ENCODE results near the gene WDR33. TPM values are rescaled to one million over a fixed set of nuclear protein-coding genes. Genes with fewer than 3 reads are reported as not detected.

The WDR33 gene
- total and polyA plus RNA-seq, 2 donors from 2014 or later, result 19.8 to 60.2 TPM

DNA sequence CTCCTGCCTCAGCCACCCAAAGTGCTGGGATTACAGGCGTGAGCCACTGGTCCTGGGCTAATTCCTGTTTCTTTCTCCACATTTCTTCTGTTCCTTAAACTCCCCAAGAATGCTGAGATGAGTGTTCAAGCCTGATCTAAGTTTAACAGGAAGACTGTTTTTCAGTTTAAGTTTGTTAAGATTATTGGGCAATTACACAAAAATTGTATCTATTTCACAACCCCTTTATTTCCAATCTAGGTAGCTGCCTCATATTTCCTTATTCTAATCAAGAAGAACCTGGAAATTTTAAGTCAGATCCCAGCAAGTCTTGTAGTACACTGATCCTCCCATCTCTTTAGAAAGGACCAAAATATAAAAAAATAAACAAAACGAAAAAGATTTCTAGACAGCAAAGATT is 98.0 kb downstream of the WDR33 start:
- no peak overlapping the region for H3K9ac ChIP-seq (ENCODE audit: low read length in 3 of 3)
- no peak overlapping the region for H3K4me3 ChIP-seq (ENCODE audit: low read length in 3 of 3)
- intact Hi-C loops (cut with DNase I), result no loop called here
- DNase-seq (no peak), FAIRE-seq (no peak)
- H3K27ac ChIP-seq (ENCODE audit: low read depth in 2 of 2, low read length in 2 of 2), result no peak overlapping the region
- no peaks in the 10 kb centered on the region for H3K9me3 ChIP-seq (ENCODE audit: control insufficient read depth in 2 of 3, insufficient read depth in 1 of 3, low read length in 3 of 3)
- H3K36me3 ChIP-seq (ENCODE audit: control insufficient read depth in 2 of 3, insufficient read depth in 3 of 3, low read length in 3 of 3), result peaks cover 6 to 20% (median 19%) of the 10 kb centered on the region in 3 donors
- no peaks in the 10 kb centered on the region for H3K4me1 ChIP-seq (ENCODE audit: control insufficient read depth in 2 of 3, insufficient read depth in 2 of 3, low read depth in 1 of 3, low read length in 3 of 3)
- no peaks in the 10 kb centered on the region for H3K27me3 ChIP-seq (ENCODE audit: control insufficient read depth, insufficient read depth, low read length)
- TF ChIP-seq CTCF (IDR thresholded peaks at IDR 0.05; ENCODE audit: borderline replicate concordance, extremely low read depth, insufficient read depth), result no peak

GRCh38 chr2:127709336-127709735 is 101.6 kb downstream of the WDR33 start:
- Histone ChIP-seq H3K27ac (ENCODE audit: low read depth in 2 of 2, low read length in 2 of 2) (no peak overlapping the region), H3K4me3 (ENCODE audit: low read length in 3 of 3) (no peak overlapping the region), H3K9ac (ENCODE audit: low read length in 3 of 3) (no peak overlapping the region), H3K36me3 (ENCODE audit: control insufficient read depth in 2 of 3, insufficient read depth in 3 of 3, low read length in 3 of 3) (peaks cover 6 to 26% (median 22%) of the 10 kb centered on the region in 3 donors), H3K9me3 (ENCODE audit: control insufficient read depth in 2 of 3, insufficient read depth in 1 of 3, low read length in 3 of 3) (no peaks in the 10 kb centered on the region), H3K27me3 (ENCODE audit: control insufficient read depth, insufficient read depth, low read length) (no peaks in the 10 kb centered on the region), H3K4me1 (ENCODE audit: control insufficient read depth in 2 of 3, insufficient read depth in 2 of 3, low read depth in 1 of 3, low read length in 3 of 3) (no peaks in the 10 kb centered on the region)
- no peak for FAIRE-seq
- DNase-seq, result peak in 1 of 5 donors; percentile 24
- TF ChIP-seq CTCF (IDR thresholded peaks at IDR 0.05; ENCODE audit: borderline replicate concordance, extremely low read depth, insufficient read depth), result no peak
- intact Hi-C loops (cut with DNase I), result no loop called here

GRCh38 chr2:127707890-127708648 is 102.9 kb downstream of the WDR33 start:
- no peak for TF ChIP-seq CTCF (IDR thresholded peaks at IDR 0.05; ENCODE audit: borderline replicate concordance, extremely low read depth, insufficient read depth)
- Histone ChIP-seq H3K27me3 (ENCODE audit: control insufficient read depth, insufficient read depth, low read length) (no peaks in the 10 kb centered on the region), H3K27ac (ENCODE audit: low read depth in 2 of 2, low read length in 2 of 2) (no peak overlapping the region), H3K9ac (ENCODE audit: low read length in 3 of 3) (no peak overlapping the region), H3K36me3 (ENCODE audit: control insufficient read depth in 2 of 3, insufficient read depth in 3 of 3, low read length in 3 of 3) (peaks cover 6 to 26% (median 22%) of the 10 kb centered on the region in 3 donors), H3K9me3 (ENCODE audit: control insufficient read depth in 2 of 3, insufficient read depth in 1 of 3, low read length in 3 of 3) (no peaks in the 10 kb centered on the region), H3K4me3 (ENCODE audit: low read length in 3 of 3) (no peak overlapping the region), H3K4me1 (ENCODE audit: control insufficient read depth in 2 of 3, insufficient read depth in 2 of 3, low read depth in 1 of 3, low read length in 3 of 3) (peaks cover 0 to 5% (median 4%) of the 10 kb centered on the region in 3 donors)
- intact Hi-C loops (cut with DNase I), result no loop called here
- FAIRE-seq (no peak), DNase-seq (no peak)
